OCI-LY7 (cell line): Measurements from ENCODE around the gene TUSC7.

Source experiments
- CTCF ChIP-seq: fragments of 200-600 bp; sonication (generic); conservative IDR thresholded peaks from 2 replicates; pipeline ENCODE4 v1.5.1; 2014; ENCODE audit warnings: mild to moderate bottlenecking, antibody characterized with exemption, low read length, moderate library complexity, mixed read lengths
- EZH2phosphoT487 ChIP-seq: fragments of 200-600 bp; sonication (generic); IDR thresholded peaks from 2 replicates; pipeline ENCODE4 v1.6.1; 2018; ENCODE audit warnings: low read depth, borderline replicate concordance, mild to moderate bottlenecking, mixed run types, antibody characterized with exemption, low read length, moderate library complexity, mixed read lengths

DNA sequence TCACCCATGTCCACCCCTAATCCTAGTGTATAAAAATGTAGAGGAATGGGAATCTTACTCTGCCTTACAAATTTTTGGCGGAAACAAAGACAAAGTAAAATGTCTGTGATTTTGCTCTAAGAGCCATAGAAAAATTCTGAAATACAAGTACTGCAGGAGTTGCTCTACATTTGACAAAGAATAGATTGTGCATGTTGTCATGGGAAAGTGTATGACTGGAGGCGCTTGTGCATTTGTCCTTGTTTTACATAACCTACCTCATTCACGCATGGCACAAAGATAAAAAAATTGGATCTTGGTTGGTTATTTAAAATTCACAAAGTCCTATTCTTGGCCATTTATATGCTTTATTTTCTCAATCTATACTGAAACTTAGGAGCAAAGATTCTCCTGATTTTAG, 2.0 kb upstream of the TUSC7 start:
- TF ChIP-seq CTCF, result no peak
- no peak for TF ChIP-seq EZH2phosphoT487
